Endometrium (tissue), 2 donors: Measurements from ENCODE around the gene DYSF.
"Not testable (repeated sequence)": the region's sequence is repeated elsewhere in the genome, so short reads cannot be mapped to it uniquely, and the experiment has no call there.

Experiments used
- FAIRE-seq: peaks from 2 replicates; lab custom pipeline; 2012; peaks lifted over from hg19 to GRCh38; lab: Jason Lieb, UNC
- donor health status: control.
- donor health status: control.

DYSF gene

DNA sequence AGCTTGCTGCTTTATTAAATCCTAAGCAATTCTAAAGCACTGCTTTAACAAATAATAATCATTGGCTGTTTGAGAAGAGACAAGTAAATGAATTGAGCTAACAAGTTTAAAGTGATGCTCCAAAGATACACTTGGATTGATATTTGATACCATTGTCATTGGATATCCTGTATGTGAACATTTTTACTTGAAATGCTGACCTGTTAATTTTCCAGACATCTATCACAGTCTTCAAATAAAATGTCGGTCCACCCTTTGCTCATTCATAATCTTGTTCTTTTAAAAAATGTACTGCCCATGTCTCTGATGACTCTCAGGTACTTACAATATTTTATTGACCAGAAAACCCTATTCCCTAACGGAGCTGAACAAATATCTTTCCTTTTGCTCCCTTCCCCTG, 202.1 kb downstream of the DYSF start:
- FAIRE-seq = no peak

DNA sequence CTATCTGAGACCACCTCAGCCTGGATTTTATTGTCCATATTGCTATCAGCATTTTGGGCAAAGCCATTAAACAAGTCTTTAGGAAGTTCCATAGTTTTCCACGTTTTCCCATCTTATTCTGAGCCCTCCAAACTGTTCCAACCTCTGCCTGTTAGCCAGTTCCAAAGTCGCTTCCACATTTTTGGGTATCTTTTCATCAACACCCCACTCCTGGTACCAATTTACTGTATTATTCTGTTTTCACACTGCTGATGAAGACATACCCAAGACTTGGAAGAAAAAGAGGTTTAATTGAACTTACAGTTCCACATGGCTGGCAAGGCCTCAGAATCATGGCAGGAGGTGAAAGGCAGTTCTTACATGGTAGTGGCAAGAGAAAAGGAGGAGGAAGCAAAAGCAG, 204.9 kb downstream of the DYSF start:
- not testable (repeated sequence) for FAIRE-seq

DNA sequence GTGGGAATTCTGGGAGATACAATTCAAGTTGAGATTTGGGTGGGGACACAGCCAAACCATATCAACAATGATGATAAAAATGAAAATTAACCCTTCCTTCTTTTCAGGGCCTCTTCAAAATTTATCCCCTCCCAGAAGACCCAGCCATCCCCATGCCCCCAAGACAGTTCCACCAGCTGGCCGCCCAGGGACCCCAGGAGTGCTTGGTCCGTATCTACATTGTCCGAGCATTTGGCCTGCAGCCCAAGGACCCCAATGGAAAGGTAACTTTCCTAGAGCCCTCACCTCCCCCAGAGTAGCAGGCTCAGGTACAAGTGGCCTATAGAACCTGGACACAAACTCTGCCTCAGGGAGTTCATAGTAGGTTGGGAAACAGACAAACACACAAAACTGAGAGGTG, 205.4 kb downstream of the DYSF start:
- FAIRE-seq = no peak

DNA sequence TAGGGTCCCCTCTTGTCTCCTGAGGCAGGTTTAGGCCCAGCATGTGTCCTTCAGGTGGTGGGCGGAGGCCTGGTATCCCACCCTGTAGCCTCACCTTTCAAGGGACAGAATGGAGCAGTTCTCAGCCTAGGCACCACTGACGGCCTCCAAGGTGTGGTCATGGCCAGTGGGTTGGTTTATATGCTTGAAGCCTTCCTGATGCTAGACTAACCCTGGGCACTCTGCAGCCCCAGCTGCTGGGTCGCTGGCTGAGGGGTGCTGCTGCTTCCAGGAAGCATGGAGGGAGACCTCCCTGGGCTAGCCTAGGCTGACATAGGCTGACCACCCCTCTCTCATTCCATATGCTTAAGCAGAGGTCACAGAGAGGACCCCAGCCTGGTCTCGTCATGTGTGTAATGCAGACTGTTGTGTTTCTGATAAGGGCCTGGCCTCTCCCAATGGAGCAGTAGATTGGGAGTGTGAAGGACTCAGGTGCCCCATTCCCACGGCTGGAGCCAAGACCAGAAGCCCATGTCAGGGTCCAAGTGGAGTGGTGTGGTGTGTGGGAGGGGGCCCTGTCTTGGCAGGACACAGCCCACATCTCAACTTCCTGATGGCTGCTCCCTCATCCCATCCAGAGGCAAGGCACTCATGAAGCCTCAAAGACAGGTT, 206.6 kb downstream of the DYSF start:
- no peak for FAIRE-seq

DNA sequence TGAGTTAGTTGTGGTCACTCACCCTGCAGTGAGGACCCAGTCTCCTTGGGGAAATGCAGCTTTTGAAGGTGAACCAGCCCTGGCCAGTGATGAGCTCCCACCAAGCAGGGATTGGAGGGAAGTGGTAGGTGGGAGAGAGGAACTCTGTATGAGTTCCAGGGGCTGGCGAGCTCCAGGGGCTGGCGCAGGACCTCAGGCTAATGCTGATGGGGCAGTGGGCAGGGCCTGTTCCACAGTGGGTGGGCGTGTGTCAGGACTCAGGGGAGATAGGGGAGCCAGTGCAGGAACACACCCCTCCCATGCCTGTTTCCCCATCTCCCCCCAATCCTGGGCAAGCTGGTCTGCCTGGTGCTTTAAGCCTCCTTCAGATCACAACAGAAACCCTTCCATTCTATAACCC, 208.4 kb downstream of the DYSF start:
- no peak for FAIRE-seq

DNA sequence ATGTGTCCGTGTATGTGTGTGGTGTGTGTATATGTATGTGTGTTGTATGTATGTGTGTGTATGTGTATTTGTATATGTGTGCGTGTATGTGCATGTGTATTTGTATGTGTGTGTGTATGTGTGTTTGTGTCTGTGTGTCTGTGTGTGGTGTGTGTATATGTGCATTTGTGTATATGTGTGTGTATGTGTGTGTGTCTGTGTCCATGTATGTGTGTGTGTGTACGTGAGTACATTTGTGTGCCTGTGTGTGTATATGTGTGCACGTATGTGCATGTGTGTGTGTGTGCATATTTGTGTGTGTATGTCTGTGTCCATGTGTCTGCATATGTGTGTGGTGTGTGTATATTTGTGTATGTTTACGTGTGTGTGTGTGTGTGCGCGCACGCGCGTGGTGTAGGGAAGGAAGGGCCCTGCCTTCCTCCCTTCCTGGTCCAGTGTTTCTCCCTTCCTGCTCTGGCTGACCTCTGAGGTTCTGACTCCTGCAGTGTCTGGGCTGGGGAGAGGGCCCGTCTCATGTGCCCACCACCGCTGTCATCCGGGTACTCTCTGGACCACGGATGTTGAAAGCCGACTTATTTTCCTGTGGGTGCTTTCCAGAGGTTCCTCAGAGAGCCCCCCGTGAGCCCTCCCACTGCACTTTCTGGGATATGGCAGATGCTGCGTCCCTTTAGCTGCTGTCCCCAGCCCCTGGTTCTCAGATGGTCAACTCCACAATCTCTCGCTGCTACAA, 209.5 kb downstream of the DYSF start:
- no peak for FAIRE-seq

DNA sequence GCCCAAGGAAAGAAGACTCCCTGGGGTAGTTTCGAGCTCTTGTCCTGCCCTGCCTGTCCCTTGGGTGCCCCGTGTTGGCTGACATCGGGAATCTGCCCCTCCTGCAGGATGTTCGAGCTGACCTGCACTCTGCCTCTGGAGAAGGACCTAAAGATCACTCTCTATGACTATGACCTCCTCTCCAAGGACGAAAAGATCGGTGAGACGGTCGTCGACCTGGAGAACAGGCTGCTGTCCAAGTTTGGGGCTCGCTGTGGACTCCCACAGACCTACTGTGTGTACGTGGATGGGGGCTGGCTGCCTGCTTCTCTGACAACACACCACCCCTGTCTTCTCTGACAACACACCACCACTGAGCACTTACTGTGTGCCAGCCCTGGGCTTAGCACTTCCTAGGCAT, 210.8 kb downstream of the DYSF start:
- no peak for FAIRE-seq

DNA sequence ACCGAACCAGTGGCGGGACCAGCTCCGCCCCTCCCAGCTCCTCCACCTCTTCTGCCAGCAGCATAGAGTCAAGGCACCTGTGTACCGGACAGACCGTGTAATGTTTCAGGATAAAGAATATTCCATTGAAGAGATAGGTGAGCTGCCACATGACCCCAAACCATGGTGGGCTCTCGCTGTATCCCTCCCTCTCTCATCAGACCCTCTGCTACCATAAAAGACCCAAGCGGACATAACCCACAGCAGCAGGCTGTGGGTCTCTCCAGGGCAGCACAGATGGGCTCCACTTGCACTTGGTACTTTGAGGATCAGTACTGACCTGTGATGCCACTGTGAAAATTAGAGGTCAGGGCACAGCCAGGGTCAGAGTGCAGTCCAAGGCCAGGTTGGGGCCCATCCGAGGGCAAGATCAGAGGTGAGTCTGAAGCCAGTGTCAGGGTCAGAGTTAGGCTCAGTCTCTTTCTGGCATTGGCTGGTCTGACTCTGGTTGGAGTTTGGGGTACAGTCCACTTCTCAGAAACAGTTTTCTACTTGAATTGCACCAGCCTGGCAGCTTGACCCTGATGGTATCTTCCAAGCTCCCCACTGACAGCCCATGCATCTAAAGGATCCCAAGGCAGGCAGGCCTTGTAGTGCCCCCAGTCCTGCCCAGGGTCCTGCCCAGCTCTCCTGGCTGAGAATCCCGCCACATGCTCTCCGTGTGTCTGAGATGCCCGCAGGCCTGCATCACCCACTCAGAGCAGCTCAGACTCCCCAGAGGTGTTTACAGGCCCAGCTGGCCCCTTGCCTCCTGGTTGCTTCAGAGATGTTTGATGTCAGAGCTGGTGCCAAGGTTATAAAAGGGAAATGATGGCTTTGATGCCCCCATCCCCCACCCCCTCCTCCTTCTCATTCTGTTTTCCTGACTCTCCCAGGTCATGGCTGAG, 212.1 kb downstream of the DYSF start:
- no peak for FAIRE-seq

DNA sequence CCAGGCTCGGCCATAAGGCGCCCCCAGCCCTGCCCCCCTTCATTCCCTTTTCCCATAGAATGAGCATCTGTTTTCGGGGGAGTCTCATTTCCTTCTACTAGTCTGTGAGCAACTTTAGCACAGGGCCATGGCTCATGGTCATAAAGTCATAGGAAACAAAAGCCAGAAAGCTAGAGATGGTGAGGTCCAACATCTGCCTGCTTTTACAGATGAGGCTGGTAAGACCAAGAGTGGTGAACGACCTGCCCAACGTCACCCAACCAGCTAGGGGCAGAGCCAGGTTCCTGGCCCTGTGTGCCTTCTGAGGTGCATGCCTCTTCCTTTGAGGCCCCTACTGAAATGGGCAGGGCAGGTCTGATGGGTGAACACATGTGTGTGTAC, 212.7 kb downstream of the DYSF start:
- FAIRE-seq = no peak

DNA sequence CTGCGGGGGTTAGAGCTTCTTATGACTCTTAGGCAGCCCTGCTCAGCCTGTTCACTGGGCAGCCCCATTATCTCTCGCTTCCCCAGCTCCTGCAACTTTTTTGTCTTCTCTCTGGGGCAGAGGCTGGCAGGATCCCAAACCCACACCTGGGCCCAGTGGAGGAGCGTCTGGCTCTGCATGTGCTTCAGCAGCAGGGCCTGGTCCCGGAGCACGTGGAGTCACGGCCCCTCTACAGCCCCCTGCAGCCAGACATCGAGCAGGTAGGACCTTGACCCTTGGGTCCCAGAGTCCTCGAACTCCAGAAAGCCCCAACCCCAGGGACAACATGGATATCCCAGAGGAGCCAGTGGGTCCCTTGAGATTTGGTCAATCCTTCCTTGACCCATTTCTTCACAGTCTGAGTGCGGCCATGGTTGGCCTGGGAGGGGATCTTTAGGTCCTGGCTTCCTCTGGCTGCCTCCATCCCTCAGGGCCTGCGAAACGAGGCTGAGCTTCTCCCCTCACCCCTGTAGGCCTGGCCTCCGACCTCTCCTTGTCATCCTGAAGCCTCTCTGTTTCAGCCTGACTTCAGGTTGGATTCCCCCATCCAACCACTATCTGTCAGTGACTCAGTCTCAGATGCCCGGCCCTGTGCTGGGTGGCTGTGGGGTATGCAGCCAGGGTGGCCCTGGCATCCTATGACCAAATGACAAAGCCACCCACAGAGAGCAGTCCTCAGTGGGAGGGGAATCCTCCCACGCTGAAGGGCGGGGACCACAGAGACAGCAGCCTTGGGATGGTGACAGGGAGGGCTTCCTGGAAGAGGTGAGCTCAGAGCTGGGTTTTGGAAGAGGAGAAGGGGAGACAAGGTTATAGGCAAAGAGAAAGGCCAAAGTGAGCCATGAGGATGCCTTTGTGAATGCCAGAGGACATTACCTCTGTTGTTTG, 214.2 kb downstream of the DYSF start:
- no peak for FAIRE-seq

DNA sequence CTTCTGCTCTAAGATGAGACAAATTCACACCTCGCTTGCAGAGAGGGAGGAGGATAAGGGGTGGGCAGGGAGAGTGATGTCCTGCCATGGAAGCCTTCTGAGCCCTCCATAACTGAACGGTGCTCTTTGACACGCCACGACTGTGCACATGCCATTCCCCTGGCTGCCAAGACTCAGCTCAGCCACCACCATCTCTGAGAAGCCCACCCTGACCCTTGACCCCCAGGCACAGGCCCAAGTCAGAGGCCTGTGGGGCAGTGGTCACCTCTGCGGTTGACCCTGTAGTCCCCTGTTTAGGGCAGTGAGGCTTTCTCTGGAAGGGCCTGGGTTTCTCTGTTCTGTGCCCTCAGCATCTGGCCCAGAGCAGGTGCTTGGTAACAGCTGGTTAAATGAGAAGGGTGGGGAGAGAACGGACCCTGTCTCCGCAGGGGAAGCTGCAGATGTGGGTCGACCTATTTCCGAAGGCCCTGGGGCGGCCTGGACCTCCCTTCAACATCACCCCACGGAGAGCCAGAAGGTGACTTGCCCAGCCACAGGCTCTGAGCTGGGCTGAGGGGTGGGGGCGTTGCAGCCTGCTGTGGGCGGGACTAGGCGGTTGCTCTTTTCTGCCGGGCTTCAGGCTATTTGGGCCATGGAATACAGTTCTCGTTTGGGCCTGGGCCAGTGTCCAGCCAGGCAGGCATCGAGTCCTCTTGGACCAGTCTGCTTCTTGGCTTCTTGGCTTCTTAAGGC, 215.1 kb downstream of the DYSF start:
- no peak for FAIRE-seq

DNA sequence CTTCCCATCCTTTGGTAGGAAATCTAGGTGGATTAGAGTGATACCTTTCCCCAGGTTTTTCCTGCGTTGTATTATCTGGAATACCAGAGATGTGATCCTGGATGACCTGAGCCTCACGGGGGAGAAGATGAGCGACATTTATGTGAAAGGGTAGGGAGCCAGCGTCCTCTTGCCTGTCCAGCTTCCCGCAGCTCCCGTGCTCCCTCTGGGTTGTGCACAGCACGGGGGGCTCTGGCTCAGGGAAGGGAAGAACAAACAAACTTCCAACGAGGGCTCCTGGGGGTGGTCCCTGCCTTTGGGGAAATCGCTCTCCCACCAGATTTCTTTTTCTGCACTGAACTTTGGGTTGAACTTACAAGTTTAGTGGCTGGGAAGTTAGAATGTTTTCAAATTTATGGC, 215.7 kb downstream of the DYSF start:
- no peak for FAIRE-seq

DNA sequence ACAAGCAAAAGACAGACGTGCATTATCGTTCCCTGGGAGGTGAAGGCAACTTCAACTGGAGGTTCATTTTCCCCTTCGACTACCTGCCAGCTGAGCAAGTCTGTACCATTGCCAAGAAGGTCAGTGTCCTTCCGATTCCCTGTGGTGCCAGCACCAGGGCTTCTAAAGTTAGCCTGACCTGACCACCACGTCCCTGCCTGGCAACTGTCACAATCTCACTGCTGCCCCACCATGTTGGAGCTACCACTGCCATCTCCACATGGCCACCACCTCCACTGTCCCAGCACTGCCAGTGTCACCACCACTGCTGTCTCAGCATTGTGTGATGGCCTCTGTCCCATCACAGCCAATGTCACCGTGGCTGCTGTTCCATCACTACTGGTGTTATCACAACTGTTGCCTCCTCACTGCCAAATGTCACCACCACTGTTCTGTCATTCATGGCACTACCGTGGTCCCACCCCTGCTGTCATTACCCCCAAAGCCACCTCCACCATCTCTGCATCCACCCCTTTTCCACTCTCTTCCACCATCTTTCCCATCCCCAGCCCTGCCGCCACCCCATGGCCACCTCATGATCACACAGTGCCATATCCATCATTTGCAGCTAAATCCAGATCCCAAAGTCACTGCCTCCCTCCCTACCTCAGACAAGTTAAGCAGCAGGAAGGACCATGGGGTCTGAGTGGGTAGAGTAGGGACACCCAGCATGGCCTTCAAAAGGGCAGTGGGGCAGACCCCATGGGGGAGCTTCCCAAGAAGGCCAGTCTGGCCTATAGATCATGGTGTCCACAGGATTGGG, 216.5 kb downstream of the DYSF start:
- FAIRE-seq = no peak

DNA sequence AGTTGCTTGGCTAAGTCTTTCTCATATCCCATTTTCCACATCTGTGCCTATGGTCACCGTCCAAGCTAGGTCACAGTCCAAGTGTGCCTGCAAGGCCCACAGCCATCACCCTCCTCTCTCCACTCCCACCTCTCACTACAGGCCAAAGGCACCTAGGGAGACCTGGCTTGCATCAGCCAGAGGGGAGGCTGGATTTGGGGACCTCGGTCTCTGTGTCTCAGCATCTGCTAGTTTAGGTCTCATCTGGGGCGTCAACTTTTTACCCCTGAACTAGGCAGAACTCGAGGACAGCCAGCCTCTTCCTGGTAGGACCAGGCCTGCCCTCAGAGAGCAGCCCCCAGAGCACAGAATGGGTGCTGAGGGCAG, 217.1 kb downstream of the DYSF start:
- no peak for FAIRE-seq

DNA sequence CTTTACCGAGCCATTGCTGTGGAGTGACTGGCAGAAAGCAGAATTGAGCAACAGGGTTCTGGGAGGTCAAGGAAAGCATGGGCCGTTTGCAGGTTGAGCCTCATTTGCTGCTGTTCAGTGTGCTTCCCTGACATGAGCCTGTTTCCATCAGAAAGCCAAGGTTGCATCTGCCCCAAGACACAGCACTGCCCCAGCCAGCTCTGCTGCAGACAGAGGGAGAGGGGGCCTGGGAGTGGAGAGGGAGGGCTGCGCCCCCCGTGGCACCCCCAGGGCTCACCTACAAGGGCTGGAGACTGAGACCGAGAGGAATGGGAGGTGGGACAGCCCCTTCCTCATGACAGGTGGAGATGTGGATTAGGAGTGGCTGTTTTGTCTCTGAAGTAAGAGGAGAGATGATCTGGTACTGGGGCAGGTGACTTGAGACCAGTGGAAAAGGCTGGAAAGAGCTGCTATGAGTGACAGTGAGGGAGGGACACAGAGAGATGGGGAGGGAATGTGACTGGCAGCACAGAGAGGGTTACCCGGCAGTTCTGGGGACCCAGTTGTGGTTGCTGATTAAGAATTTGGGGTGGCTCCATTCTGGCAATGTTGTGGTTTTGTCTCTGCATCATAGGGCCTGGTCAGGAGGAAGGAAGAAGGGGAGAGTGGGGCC, 218.0 kb downstream of the DYSF start:
- FAIRE-seq = no peak

DNA sequence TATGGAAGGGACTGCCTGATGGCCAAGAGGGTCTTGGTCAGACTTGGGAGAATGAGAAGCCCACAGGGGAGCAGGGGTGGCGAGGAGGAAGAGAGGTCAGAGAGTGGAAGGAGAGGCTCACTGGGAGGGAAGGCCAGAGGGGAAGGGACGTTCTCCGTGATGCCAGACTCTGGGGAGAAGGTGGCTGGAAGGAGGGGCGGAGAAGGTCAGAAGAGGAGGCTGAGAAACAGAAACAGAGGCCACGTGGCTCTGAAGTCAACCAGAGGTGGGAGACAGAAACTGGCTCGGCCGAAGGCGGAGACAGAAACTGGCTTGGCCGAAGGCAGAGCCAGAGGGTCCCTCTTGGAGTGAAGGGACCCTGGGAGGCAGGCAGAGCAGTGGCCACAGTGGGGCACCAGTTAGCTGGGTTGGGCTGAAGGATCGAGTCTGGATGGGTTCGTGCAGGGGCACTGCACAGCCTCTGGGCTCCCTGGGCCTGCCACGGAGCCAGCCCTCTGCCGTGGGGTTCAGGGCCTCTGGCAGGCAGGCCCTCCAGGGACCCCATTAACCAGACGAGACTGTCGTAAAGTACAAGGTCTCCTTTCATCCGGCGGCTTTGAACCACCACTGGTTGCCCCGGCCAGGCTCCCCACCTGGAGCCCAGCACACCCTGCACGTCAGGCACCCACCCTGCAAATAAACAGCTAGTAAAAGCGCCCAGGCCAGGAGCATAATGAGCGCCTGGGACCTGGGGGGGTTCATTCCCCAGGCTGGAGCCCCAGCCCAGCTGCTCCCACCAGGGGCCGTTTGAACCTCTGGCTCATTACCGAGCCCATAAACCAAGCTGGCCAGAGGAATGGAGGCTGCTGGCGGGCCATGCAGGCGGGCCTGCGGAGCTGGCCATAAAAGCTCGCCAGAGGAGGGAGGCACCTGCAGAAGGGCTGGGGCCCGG, 218.8 kb downstream of the DYSF start:
- FAIRE-seq = no peak

DNA sequence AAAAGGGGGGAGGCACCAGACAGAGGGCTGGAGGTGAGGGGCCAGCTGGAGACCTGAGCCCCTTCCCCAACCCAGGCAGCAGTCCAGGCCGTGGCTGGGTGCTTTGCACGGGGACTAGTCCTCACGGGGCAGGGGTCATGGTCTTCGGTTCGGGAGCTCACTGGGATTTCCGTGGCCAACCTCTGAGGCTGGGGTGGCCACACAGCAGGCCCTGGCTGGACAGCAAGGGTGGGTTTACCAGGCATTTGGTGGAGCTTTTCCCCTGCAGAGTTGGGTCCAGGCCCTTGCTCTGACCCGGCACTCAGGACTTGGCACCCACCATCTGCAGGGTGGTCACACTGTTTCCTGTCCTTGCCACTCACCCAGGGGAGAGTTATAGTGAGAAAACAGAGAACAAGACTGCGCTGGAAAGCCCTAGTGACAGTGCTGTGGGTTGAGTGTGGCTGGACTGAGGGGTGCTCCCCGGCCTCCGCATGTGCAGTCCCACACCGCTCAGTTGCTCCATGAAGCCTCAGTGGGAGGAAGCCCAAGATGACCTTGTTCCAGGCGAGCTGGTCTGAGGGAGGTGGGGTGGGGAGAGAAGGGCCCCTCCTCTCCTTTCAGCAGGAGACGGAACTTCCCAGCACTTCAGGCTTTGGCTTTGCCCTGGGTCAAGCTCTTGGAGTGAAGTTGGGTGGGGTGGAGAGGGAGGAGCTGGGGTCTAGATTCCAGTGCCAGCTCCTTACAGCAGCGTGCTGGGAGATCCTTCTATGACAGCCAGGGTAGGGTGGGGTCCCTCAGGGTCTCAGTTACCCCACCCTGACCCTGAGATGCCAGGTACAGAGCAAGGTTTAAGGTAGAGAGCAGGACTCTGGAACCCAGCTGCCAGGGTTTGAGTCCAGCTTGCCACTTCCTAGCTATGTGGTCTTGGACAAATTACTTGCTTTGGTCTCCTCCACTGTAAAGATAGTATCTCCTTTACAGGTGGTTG, 219.8 kb downstream of the DYSF start:
- no peak for FAIRE-seq
